CD4-positive, alpha-beta T cell treated with Interleukin-4 for 4 hours (primary cell): ENCODE results near the gene NCOA1.
"Not testable (repeated sequence)": the region's sequence is repeated elsewhere in the genome, so short reads cannot be mapped to it uniquely, and the experiment has no call there.

ENCODE experiments used
- DNase-seq: peaks from one replicate; pipeline ENCODE4 v3.0.0-alpha.2; 2020

NCOA1 gene

DNA sequence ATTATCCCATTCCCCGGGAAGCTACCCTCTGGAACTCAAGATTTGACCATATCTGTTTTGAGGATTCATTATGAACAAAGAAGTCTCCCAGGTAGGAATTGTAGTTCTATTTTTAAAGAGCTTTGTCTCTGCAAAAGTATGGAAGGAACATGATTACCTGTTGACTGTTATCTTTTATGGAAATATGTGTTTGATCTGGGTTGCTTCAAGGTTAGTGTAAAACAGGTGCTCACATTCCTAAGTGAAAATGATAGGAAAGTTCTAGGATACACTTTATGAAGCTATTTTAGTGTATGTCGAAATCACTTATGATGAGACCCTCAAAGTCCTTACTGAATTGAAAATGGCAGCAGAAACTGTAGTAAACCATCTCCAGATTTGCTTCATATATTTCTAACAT lies 153.0 kb downstream of the NCOA1 start:
- DNase-seq: no peak

DNA sequence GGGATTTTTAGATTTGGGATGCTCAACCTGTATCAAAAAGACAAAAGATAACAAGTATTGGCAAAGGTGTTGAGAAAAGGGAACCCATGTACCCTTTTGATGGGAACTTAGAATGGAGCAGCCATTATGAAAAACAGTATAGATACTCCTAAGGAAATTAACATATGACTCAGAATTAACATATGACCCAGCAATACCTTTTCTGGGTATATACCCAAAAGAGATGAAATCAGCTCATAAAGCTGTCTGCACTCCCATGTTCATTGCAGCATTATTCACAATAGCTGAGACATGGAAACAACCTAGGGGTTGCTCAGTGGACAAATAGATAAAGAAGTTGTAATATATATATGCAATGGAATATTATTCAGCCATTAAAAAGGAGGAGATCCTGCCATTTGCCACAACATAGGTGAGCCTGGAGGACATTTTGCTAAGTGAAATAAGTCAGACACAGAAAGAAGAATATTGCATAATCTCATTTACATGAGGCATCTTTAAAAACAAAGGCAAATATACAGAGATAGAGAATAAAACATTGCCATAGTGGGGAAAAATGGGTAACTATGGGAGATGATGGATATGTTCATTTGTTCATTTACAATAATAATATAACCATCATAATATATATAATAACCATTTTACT lies 160.1 kb downstream of the NCOA1 start:
- no peak for DNase-seq

DNA sequence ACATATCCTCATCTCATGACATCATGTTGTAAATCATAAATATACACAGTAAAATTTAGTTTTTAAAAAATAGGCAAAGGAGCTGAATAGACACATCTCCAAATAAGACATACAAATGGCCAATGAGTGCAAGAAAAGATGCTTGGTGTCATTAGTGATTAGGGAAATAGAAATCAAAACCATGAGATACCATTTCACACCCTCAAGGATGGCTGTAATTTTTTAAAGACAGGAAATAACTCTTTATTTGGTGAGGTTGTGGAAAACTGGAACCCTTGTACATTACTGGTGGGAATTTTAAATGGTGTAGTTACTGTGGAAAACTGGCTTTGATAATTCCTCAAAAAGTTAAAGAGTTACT lies 160.6 kb downstream of the NCOA1 start:
- no peak for DNase-seq

DNA sequence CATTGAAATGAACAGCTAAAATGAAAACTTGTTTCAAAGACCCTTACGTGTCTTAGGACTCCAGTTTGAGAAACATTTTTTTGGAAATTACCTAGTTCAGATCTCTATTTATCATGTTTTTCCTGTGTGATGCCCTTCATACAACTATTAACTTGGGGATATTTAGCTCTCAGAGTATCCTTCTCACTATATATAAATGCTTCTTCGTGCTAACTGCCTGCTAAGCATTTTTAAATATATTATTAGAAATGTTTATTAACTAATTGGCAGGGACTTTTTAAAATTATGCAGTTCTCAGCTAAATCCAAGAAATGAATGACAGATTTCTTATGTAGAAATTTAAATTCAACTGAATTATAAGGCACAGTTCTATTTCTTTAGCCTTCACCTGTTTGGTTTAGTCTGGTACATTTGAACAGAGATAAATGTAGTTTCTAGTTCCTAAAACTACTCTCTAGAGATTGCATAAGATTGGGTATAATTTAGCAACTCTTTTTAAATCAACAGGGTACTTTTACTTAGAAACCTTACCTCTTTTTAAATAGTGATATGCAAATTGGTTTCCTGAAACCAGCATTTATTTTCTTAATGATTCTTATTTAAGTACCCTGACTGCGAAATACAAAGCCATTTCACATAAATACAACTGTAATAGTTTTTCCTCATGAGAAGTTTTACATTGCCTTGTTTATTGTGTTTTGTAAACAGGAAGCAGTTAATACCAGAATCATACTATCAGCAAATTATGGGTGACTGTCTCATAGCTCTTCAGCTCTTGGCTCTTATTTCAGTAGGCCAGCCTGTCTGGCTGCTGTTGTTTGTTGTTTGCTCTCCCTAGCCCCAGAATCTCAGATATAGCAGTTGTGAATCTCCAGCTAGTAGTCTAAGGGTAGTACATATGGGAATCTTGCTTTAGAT lies 161.5 kb downstream of the NCOA1 start:
- DNase-seq: no peak

DNA sequence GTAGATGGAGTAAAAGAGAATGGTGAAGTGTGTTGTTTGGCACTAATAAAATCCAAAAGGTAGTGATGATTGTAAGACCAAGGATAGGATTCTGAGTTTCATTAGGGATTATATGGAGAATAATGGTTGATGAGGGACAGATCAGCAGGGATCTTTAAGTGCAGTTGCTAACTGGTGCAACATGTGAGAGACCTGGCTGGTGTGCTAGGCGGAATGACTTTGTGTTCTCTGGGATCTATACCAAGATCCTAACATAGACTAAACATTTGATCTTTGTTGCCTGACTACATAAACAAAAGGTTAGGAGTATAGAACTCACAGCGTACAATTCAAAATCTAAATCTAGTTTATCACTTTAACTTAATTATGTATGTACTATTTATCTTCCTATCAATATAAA lies 166.8 kb downstream of the NCOA1 start:
- DNase-seq: no peak

DNA sequence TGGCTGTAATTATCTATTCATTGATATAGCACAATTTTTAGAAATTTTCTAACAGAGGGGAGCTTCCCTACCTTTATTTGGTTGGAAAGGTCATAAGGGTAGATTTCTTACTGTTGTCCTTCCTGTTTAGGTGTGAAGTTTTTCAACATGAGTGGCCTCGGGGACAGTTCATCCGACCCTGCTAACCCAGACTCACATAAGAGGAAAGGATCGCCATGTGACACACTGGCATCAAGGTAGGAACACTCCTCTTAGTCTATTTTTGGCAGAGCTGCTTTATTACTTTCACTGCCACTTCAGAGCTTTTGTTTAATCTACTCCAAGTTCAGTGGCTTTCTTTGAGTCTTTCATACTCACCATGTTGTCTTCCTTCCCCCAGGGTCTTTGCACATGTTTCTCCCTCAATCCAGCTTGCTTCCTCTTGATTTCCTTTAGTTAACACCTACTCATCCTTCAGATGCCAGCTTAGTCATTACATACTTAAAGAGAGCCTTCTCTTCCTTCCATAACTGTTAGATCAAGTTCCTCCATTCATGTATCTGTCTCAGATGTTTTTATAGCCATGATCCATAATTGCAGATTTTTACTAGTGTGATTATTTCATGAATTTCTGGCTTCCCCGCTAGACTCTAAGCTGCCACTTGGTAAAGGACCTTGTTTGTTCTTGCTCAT lies 167.6 kb downstream of the NCOA1 start:
- no peak for DNase-seq

DNA sequence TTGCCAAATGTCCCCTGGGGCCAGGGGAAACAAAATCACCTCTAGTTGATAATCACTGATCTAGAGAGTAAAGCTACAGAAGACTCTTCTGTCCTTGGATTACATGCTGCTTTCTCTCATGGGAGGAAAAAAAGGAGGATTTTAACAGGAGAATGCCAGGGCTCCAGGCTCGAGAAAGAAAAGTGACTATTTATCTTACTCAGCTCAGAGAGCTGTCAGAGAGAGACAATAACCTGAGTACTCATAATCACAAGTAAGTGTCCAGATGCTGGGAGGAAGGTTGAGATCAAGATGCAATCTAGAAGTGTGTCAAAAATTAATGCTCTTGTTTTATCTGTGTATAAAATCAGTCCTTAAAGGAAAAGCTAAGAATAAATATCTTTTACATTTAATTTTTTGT lies 168.8 kb downstream of the NCOA1 start:
- no peak for DNase-seq

DNA sequence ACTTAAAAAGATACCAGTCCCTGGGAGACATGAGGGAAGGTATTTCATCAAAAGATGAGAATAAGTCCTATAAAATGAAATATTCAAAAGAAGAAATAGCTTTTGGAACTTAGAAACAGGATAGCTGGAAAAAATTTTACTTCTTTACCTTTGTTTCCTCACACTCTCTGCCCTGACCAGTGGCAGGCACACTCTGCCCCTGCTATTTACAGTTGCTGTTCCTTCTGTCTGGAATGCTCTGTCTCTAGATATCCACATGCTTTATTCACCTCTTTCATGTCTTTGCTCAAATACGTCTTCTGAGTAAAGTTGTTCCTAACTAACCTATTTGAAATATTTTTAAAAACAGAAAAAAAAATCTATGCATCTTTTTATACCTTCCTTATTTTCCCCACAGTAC lies 176.5 kb downstream of the NCOA1 start:
- DNase-seq: no peak

DNA sequence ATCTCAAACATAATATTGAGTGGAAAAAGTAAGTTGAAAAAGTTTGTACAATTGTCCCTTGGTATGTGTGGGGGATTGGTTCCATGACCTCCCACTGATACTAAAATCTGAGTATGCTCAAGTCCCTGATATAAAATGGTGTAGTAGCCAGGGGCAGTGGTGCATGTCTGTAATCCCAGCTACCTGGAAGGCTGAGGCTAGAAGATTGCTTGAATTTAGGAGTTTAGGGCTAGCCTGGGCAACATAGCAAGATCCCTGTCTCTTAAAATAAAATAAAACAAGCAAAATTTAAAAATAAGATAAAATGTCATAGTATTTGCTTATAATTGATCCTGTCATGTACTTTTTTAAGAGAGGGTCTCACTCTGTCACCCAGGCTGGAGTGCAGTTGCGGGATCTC lies 180.2 kb downstream of the NCOA1 start:
- no peak for DNase-seq

DNA sequence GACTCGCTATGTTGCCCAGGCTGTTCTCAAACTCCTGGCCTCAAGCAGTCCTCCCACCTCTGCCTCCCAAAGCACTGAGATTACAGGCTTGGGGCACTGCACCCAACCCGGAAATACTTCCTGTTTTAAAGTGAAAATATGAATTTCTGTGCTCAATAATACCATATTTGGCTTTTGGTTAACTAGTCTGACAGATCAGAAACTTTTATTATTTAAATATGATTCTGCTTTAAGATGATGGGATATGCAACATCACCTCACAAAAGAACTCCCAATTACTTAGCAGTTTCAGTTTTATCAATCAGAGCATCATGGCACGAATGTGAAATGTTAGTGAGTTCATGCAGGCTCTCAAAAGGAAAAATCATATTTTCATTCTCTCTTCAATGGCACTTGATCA lies 181.5 kb downstream of the NCOA1 start:
- no peak for DNase-seq

DNA sequence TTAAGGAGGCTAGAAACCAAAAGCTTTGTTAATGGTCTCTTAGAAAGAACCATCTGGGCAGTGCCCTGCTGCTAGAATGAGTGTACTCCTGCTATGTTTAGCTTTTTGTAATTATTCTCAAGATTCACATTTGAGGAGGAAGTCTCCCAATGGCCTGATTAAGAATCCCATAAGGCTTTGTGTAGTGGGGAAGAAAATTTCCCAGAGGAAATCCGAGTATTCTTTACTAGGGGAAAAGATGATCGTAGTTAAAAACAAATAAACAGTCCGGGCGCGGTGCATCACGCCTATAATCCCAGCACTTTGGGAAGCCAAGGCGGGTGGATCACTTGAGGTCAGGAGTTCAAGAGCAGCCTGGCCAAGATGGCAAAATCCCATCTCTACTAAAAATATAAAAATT lies 184.3 kb downstream of the NCOA1 start:
- DNase-seq: no peak

DNA sequence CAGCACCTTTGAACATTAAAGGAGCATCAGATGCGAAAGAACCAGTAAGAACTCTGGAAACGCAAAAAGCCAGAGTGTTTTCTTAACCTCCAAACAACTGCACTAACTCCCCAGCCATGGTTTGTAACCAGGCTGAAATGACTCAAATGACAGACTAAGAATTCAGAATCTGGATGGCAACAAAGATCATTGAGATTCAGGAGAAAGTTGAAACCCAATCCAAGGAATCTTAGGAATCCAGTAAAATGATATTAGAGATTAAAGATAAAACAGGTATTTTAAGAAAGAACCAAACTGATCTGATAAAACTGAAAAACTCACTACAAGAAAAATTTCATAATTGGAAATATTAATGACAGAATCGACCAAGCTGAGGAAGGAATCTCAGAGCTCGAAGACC lies 185.4 kb downstream of the NCOA1 start:
- no peak for DNase-seq

DNA sequence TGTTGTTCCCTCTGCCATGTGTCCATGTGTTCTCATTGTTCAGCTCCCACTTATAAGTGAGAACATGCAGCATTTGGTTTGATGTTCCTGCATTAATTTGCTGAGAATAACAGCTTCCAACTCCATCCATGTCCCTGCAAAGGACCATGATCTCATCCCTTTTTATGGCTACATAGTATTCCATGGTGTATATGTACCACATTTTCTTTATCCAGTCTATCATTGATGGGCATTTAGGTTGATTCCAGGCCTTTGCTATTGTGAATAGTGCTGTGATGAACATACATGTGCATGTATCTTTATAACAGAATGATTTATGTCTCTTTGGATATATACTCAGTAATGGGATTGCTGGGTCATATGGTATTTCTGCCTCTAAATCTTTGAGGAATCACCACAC lies 187.0 kb downstream of the NCOA1 start:
- DNase-seq: not testable (repeated sequence)

DNA sequence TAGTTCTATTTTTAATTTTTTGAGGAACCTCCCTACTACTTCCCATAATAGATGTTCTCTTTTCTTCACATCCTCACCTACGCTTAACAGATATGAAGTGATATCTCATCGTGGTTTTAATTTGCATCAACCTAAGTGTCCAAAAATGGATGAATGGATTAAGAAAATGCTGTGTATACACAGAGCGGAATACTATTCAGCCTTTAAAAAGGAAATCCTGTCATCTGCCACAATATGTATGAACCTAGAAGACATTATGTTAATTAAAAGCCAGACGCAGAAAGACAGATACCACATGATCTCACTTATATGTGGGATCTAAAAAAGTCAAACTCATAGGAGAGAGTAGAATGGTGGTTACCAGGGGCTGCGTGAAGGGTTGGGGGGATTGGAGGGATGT lies 189.1 kb downstream of the NCOA1 start:
- DNase-seq: no peak

DNA sequence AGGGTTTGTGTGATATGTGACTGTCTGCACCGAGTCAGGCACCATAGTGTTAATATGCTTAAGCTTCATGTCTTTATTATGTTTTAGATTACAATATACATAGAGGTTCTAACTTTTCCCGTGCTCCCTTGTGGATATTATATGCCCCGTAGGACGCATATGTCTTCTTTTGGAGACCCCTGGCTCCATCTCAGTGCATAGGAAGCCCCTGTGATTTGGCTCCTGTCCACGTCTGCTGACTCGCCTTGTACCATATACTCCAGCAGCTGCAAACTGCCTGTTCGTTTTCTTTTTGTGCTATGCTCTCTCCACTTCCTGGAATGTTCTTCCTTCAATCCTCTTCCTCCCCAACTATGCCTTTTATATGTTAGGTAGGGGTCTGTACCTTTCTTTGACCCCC lies 191.2 kb downstream of the NCOA1 start:
- no peak for DNase-seq

DNA sequence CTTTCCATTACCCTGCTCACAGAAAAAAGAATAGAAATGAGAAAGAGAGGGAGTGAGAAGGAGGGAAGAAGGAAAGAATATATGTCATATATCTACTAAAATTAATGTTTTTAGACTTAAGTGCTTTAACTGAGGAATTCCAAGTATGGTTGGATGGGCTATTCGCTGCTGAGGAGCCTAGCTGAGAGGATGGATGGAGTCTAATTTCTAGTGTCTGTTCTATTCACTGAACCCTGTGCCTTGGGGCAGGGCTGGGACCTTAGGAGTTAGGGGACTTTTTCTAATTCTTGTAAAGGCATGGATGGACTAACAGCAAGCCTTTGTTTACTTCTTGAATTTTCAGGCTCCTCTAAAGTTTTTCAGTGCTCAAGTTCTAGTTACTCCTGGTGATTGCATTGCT lies 192.4 kb downstream of the NCOA1 start:
- no peak for DNase-seq

DNA sequence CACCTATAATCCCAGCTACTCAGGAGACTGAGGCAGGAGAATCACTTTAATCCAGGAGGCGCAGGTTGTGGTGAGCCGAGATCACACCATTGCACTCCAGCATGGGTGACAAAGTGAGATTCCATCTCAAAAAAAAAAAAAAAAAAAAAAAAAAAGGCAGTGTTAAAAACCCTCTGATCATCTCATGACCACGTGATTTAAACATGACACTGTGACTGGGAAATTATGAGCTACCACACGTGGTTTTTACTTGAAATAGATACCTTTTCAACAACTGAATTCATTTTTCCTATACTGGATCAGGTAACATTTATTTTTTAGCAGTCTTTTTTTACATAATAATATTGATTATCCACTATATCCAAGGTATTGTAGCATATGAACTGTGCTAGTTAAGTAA lies 199.5 kb downstream of the NCOA1 start:
- no peak for DNase-seq

DNA sequence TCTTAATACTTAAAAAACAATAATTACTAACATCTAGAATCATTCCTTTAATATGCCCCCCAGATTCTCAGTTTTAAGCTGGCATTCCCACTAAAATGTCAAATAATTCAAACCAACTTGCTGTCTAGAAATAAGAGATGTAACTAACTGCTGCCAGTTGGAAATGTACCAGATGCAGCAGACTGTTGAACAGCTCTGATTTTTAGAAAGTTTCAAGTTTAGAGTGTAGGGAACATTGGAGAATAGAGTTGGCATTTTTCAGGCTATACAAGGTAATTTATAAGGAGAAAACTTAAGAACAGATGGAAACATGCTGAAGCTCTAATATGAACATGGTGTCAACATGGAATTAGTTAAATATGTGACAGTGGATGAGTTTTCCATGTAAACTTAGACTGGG lies 200.8 kb downstream of the NCOA1 start:
- DNase-seq: no peak

DNA sequence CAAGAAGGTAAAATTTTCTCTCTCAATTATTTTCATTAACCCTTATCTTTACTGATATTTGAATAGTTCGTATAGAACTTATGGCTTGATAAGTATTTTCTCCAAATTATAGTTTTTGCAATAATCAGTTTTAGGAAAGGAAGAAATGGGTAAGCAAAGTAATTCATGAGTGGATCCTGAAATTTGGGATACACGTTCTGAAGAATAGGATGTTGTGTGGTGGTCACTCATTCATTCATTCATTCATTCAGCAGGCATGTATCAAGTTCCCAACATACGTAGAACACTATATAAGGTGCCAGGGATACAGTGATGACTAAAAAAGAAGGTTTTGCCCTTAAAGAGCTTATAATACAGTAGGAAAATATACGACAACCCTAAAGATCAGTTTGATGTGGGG lies 206.7 kb downstream of the NCOA1 start:
- DNase-seq: no peak

DNA sequence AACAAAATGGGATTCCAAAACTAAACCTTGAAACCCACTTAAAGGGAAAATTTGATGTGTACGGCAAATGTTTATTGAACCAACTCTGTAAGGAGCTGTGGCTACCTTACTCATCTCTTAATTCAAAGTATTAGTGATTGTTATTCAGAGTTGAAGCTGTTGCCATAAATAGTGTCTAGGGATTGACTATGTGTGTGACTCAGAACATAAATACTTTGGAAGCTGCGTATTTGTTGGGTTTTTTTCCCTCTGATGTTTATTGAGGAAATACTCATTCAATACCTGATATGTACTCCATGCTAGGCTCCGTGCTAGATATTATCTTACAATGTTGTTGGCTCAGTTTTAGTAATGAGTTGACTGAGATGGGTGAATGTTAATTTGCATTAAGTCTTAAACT lies 211.7 kb downstream of the NCOA1 start:
- DNase-seq: no peak

DNA sequence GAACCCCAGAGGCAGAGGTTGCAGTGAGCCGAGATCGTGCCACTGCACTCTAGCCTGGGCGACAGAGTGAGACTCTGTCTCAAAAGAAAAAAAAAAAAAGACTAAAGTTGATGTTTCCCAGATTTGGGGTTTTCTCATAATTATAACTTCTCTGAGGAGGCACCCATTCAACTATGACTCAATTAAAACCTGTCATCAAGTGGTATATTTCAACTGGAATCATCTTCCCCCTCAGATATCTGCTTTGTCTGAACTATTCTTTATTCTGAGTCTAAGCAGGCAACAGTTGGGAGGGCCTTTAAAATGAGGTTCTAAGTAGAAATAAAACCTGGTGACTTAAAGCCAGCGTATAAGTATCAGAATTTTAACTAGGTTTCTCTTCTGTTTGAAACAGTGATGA lies 213.6 kb downstream of the NCOA1 start:
- no peak for DNase-seq

DNA sequence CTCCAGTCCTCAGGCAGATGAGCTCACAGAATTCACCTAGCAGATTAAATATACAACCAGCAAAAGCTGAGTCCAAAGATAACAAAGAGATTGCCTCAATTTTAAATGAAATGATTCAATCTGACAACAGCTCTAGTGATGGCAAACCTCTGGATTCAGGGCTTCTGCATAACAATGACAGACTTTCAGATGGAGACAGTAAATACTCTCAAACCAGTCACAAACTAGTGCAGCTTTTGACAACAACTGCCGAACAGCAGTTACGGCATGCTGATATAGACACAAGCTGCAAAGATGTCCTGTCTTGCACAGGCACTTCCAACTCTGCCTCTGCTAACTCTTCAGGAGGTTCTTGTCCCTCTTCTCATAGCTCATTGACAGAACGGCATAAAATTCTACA lies 216.1 kb downstream of the NCOA1 start:
- DNase-seq: no peak

DNA sequence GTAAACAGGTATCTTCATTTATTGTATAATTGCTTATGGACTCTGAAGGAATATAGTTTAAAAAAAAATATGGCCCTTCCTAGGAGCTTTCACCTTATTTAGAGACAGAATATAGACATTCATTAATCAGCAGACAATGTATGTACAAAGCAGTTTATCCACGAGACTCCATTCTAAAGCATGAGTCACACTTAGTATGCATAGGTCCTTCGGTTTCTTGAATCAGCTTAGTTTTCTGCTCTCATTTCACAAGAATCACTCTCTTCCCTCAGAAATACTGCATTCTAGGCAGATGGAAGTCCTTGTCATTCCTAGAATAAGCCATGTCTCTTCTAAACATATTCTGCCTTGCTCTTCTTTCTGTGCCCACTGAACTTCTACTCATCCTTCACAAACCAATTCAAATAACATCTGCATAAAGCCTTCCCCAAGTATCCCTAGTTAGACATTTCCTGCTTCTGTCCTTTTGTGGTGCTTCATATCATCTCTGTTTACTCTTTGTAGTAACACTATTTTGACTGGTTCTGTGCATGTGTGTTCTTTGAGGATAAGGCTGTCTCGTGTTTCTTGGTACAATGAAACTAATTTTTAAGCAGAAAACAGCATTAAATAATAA lies 217.6 kb downstream of the NCOA1 start:
- no peak for DNase-seq

DNA sequence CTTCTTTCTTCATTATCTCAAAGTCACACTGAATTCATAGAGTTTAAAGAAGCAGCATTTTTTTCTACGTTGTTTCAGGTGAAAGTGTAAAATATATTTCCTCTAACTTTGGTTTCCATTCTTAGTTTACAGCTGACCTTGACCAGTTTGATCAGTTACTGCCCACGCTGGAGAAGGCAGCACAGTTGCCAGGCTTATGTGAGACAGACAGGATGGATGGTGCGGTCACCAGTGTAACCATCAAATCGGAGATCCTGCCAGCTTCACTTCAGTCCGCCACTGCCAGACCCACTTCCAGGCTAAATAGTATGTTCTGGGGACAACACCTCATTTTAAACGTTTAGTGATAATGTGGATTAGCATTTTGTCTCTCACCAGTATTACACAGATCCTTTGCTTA lies 219.8 kb downstream of the NCOA1 start:
- DNase-seq: no peak
